GM12801 (cell line): ENCODE results near the gene SULT1C3.

ENCODE experiments used
- CTCF ChIP-seq: IDR thresholded peaks from one replicate; pipeline ENCODE4 v1.5.1; 2011; ENCODE audit warnings: control low read depth; ENCODE audit not compliant: insufficient read length; ENCODE audit errors: extremely low read depth

The SULT1C3 gene

DNA sequence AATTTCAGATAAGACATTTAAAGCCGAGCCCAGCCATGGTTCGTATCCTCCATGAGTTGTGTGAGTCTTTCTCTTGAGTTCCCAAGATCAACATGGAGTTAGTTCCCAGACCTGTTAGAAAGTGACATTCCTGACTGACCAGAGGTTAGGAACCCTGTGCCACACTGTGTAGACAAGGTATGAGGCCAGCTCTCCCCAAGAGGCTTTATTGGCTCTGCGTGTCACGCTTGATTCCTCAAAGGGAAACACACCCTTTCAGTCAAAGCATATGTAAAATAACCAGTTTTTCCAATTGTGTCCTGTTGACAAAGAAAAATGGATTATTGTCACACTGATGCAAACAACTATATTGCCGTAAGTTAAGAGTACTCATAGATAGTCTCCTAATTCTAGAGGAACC, 1.2 kb downstream of the SULT1C3 start:
- no peak for TF ChIP-seq CTCF

DNA sequence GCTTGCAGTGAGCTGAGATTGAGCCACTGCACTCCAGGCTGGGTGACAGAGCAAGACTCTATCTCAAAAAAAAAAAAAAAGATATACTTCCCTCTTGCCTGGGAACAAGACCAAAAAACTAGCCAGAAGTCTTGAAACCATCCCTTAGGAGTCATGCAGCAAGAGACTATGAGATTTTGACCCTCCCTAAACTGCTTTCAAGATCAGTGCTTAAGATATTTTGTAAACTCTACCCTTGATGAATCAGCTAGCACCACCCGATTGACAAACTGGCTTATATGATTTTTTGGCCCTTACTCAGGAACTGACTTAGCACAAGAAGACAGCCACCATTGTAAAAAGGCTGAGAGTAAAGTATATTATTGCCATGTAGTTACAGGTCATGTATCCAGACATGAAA, 3.8 kb downstream of the SULT1C3 start:
- no peak for TF ChIP-seq CTCF

DNA sequence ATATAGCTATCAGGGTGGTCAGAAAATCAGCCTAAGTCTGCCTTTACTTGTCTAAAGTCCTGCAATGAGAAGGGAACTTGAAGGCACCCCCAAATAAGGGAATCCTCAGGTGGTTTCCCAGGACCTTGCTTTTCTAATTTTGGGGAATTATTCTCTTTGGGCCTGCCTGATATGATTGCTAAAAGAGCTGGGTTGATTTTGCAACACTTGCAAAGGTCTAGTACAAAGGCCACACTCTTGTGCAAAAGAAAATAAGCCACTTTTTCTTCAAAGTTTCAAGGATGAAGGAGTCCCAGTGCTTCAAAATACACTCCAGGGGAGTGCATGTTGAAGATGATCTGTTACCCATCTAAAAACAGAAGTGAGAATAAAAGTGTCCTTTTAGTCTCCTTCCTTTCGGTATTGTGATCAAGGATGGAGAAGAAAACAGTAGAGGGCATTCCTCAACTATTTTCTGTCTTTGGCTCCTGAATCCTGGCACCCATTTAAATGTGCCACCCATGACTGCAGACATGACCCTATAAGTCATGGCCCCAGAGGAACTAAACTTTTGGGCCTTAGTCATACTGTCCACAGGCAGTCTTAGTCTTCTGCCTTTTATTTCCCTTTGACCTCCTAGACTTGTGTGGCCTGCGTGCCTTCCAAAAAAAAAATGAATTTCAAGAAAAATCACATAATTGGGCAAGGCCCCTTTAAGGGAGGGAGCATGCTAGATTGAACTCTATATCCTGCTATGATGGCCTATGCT, 5.1 kb downstream of the SULT1C3 start:
- TF ChIP-seq CTCF: no peak

DNA sequence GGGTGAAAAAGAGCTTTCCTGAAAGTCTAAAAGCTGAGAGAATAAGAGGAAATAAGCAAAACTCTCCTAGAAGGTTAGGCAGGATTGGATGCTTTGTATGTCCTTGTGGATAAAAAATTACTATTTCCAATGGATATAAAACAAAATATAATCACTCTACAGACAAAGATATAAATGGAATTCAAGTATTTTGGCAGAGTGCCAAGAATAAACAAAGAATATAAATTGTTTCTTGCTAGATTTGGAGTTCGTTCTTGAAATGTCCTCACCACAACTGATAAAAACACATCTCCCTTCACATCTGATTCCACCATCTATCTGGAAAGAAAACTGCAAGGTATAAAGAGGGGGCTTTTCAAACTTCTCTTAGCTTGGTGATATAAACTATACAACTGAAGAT, 13.3 kb downstream of the SULT1C3 start:
- TF ChIP-seq CTCF: no peak

GRCh38 chr2:108257757-108258331, 18.1 kb downstream of the SULT1C3 start:
- TF ChIP-seq CTCF: no peak

DNA sequence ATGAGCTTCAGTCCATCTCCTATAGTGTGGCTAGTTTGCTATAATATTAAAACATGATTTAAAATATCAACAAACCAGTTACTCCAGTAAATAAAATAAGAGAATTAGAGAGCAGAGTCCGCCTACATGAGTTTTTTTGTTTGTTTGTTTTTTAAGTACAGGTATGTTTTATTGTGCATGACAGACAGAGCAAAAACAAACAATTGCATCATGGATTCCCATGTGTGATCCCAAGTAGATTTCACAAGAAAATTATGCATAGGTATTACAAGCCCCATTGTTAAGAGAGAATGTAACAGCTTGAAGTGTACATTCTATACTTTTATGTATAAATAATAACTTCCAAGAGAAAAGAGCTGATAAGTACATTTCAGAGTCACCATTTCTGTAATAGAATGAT, 21.0 kb downstream of the SULT1C3 start:
- no peak for TF ChIP-seq CTCF

- TF ChIP-seq CTCF: no peak
These were observed 22.3 kb downstream of the SULT1C3 start for GRCh38 chr2:108262036-108262435.
